ENCODE data around the gene HDAC4.

GRCh38 chr2:239370876-239371725 is 29.7 kb downstream of the HDAC4 start:
- no peak for TF ChIP-seq POLR2A (IDR thresholded peaks at IDR 0.05)
- TF ChIP-seq CTCF (IDR thresholded peaks at IDR 0.05), result no peak

All from testis (tissue), 2 donors.